ENCODE data around the gene TCF23.

- TF ChIP-seq EGR1 (IDR thresholded peaks at IDR 0.05) = no peak
- no peak for TF ChIP-seq FOXM1 (IDR thresholded peaks at IDR 0.05; ENCODE audit: borderline replicate concordance, low read depth)
- TF ChIP-seq MAX (IDR thresholded peaks at IDR 0.05) = no peak
- TF ChIP-seq TEAD4 (IDR thresholded peaks at IDR 0.05) = no peak
Observed at GRCh38 chr2:27162151-27163121, 13.6 kb downstream of the TCF23 start.

All from Ishikawa (cell line).